SK-N-SH (cell line): ENCODE data around the gene HTT. TPM values are rescaled to one million over a fixed set of nuclear protein-coding genes. Genes with fewer than 3 reads are reported as not detected.

Source experiments
- CTCF ChIA-PET: fragments of 300-600, 350-600 bp; formaldehyde crosslinking; extraction: SDS; loops from one replicate; lab custom pipeline; 2021; lab: Yijun Ruan, JAX
- POLR2A ChIA-PET: fragments of 350-600 bp; sonication (Branson Sonifier 250); formaldehyde crosslinking; extraction: SDS; loops from one replicate; lab custom pipeline; 2020; ENCODE audit warnings: antibody characterized with exemption, inconsistent platforms; lab: Yijun Ruan, JAX
- DNase-seq: peaks from one replicate; pipeline ENCODE4 v3.0.0; 2012
- H2AFZ ChIP-seq: fragments of 200-600 bp; sonication (generic); 2 replicates; pipeline ENCODE4 v1.8.1; 2016; ENCODE audit warnings: antibody characterized with exemption, mild to moderate bottlenecking, low read depth
- H3F3A ChIP-seq: fragments of 200-600 bp; sonication (generic); replicated peaks from 2 replicates; pipeline ENCODE3; 2016; ENCODE audit warnings: antibody characterized with exemption, mild to moderate bottlenecking; ENCODE audit not compliant: insufficient read depth
- H3K27ac ChIP-seq, 2 experiments: fragments of 200-500 bp in 1 of 2; fragments of 200-600 bp in 1 of 2; sonication (Bioruptor generic) in 1 of 2; sonication (generic), shearing (Covaris generic) in 1 of 2; 2 replicates each; pipeline versions ENCODE4 v1.5.1 to v1.6.1; 2014 to 2016; ENCODE audit warnings: low read depth in 2 of 2, inconsistent platforms in 1 of 2, low read length in 1 of 2, mild to moderate bottlenecking in 1 of 2, mixed read lengths in 1 of 2
- H3K27me3 ChIP-seq: fragments of 200-600 bp; sonication (generic), shearing (Covaris generic); 2 replicates; pipeline ENCODE4 v1.6.1; 2016; ENCODE audit warnings: mixed run types; ENCODE audit not compliant: insufficient read depth
- H3K36me3 ChIP-seq, 2 experiments: fragments of 200-500 bp in 1 of 2; fragments of 200-600 bp in 1 of 2; sonication (Bioruptor generic) in 1 of 2; sonication (generic) in 1 of 2; replicated peaks in 1 of 2; 2 replicates each; pipeline versions ENCODE3 to v1.5.1; 2014 to 2016; ENCODE audit warnings: low read length in 1 of 2, mild to moderate bottlenecking in 1 of 2; ENCODE audit not compliant: insufficient read depth in 2 of 2, control insufficient read depth in 1 of 2
- H3K4me1 ChIP-seq, 2 experiments: fragments of 200-500 bp in 1 of 2; fragments of 200-600 bp in 1 of 2; sonication (Bioruptor generic) in 1 of 2; sonication (generic), shearing (Covaris generic) in 1 of 2; 2 replicates each; pipeline versions ENCODE4 v1.5.1 to v1.6.1; 2014 to 2016; ENCODE audit warnings: low read depth in 1 of 2, low read length in 1 of 2, mixed run types in 1 of 2; ENCODE audit not compliant: insufficient read depth in 2 of 2, control insufficient read depth in 1 of 2
- H3K4me2 ChIP-seq: fragments of 200-600 bp; sonication (generic), shearing (Covaris generic); 2 replicates; pipeline ENCODE4 v1.6.1; 2017; ENCODE audit warnings: mixed run types
- H3K4me3 ChIP-seq, 2 experiments: fragments of 200-500 bp in 1 of 2; fragments of 200-600 bp in 1 of 2; sonication (Bioruptor generic) in 1 of 2; sonication (generic), shearing (Covaris generic) in 1 of 2; 2 replicates each; pipeline versions ENCODE4 v1.5.1 to v1.8.1; 2014 to 2016; ENCODE audit warnings: low read depth in 2 of 2, inconsistent platforms in 1 of 2, low read length in 1 of 2, mild to moderate bottlenecking in 1 of 2, mixed read lengths in 1 of 2, moderate library complexity in 1 of 2
- H3K79me2 ChIP-seq: fragments of 200-600 bp; sonication (generic); 2 replicates; pipeline ENCODE4 v1.8.1; 2017; ENCODE audit warnings: mild to moderate bottlenecking; ENCODE audit not compliant: insufficient read depth
- H3K9ac ChIP-seq: fragments of 200-600 bp; sonication (generic); 2 replicates; pipeline ENCODE4 v1.6.1; 2017; ENCODE audit warnings: mixed run types
- H3K9me2 ChIP-seq: fragments of 200-600 bp; sonication (generic); 2 replicates; pipeline ENCODE4 v1.6.1; 2017; ENCODE audit warnings: mixed run types
- H3K9me3 ChIP-seq: fragments of 200-600 bp; sonication (generic); 2 replicates; pipeline ENCODE4 v1.6.1; 2017; ENCODE audit warnings: mixed run types, mild to moderate bottlenecking, moderate library complexity
- H4K20me1 ChIP-seq: fragments of 200-600 bp; sonication (generic); 2 replicates; pipeline ENCODE4 v1.6.1; 2017; ENCODE audit warnings: mild to moderate bottlenecking, mixed run types; ENCODE audit not compliant: insufficient read depth
- CTCF ChIP-seq: fragments of 200-600 bp; sonication (generic); IDR thresholded peaks from 2 replicates; pipeline ENCODE4 v1.6.1; 2017; ENCODE audit warnings: antibody characterized with exemption, mild to moderate bottlenecking, moderate library complexity
- FOSL2 ChIP-seq: IDR thresholded peaks from 2 replicates; pipeline ENCODE4 v1.4.0; 2012; ENCODE audit warnings: low read depth, mild to moderate bottlenecking, moderate library complexity, borderline replicate concordance
- FOXJ3 ChIP-seq: sonication (generic); formaldehyde crosslinking; IDR thresholded peaks from 2 replicates; pipeline ENCODE4 v1.5.1; 2020; ENCODE audit warnings: mild to moderate bottlenecking, missing genetic modification reagents
- GABPA ChIP-seq: IDR thresholded peaks from 2 replicates; pipeline ENCODE4 v1.4.0; 2012; ENCODE audit warnings: low read depth, mild to moderate bottlenecking
- GATA2 ChIP-seq: sonication (generic); formaldehyde crosslinking; IDR thresholded peaks from 2 replicates; pipeline ENCODE4 v1.5.0; 2020; ENCODE audit warnings: mild to moderate bottlenecking, missing genetic modification reagents
- IRF3 ChIP-seq: fragments of 150-350 bp; IDR thresholded peaks from 2 replicates; pipeline ENCODE4 v1.6.1; 2016; ENCODE audit warnings: mild to moderate bottlenecking, low read depth, low read length
- MAX ChIP-seq: IDR thresholded peaks from 2 replicates; pipeline ENCODE4 v1.4.0; 2012; ENCODE audit warnings: low read depth
- MEF2A ChIP-seq: IDR thresholded peaks from 2 replicates; pipeline ENCODE4 v1.4.0; 2012; ENCODE audit warnings: low read depth, borderline replicate concordance
- MXI1 ChIP-seq: IDR thresholded peaks from 2 replicates; pipeline ENCODE4 v1.6.1; 2012; ENCODE audit warnings: mild to moderate bottlenecking, low read depth, low read length, improper control_type of control experiment
- NFIC ChIP-seq: IDR thresholded peaks from 2 replicates; pipeline ENCODE4 v1.4.0; 2012; ENCODE audit warnings: borderline replicate concordance
- PBX3 ChIP-seq: IDR thresholded peaks from 2 replicates; pipeline ENCODE4; 2012
- POLR2AphosphoS5 ChIP-seq: IDR thresholded peaks from 2 replicates; pipeline ENCODE4 v1.6.1; 2012; ENCODE audit warnings: low read depth, low read length
- SIN3A ChIP-seq: IDR thresholded peaks from 2 replicates; pipeline ENCODE4 v1.6.1; 2012; ENCODE audit warnings: low read depth, mild to moderate bottlenecking, low read length, moderate library complexity, borderline replicate concordance
- SMC3 ChIP-seq: IDR thresholded peaks from 2 replicates; pipeline ENCODE4 v1.6.1; 2012; ENCODE audit warnings: low read depth, low read length, improper control_type of control experiment
- TAF1 ChIP-seq: IDR thresholded peaks from 2 replicates; pipeline ENCODE4 v1.6.1; 2012; ENCODE audit warnings: low read depth, mild to moderate bottlenecking, low read length, moderate library complexity, borderline replicate concordance
- USF1 ChIP-seq: IDR thresholded peaks from 2 replicates; pipeline ENCODE4 v1.4.0; 2012; ENCODE audit warnings: low read depth, borderline replicate concordance
- ZBTB33 ChIP-seq: IDR thresholded peaks from 2 replicates; pipeline ENCODE4 v1.4.0; 2012; ENCODE audit warnings: low read depth, borderline replicate concordance
- WGBS: methylation state at CpG from one replicate; pipeline ENCODE4 v1.1.6; 2017; ENCODE audit warnings: low lambda C conversion rate; 5-methylcytosine and 5-hydroxymethylcytosine counted together
- polyA plus RNA-seq, 3 experiments: library from polyadenylated mRNA; depleted of rRNA; stranded (reverse); fragments of >200 nt; gene quantifications; 2 replicates each; pipeline ENCODE4 v1.2.3, GENCODE V29; 2012

HTT gene
- polyA plus RNA-seq, 1 of the 3 experiments (the other 2 are of a cell fraction), result 11.3 TPM

- no peaks in the 10 kb centered on the region for H4K20me1 ChIP-seq
- CTCF ChIA-PET, result interaction anchor here (0.8 to 1.5 kb wide), 3 partner anchors 13 to 83 kb away, joined by 3 to 4 read pairs (median 3); no protein-coding TSS in a partner anchor
- no peak overlapping the region for H2AFZ ChIP-seq
- H3K36me3 ChIP-seq, result no peaks in the 10 kb centered on the region
- H3K27me3 ChIP-seq, result no peaks in the 10 kb centered on the region; the same call in 1 of the 2 replicates
- no peak overlapping the region for H3K4me3 ChIP-seq
- H3K4me2 ChIP-seq, result no peak overlapping the region
- no peaks in the 10 kb centered on the region for H3K4me1 ChIP-seq
- no peaks in the 10 kb centered on the region for H3F3A ChIP-seq
- H3K79me2 ChIP-seq, result no peaks in the 10 kb centered on the region
- POLR2A ChIA-PET, result no interaction called here
- H3K9ac ChIP-seq, result no peak overlapping the region
- no peaks in the 10 kb centered on the region; the same call in 1 of the 2 replicates for H3K9me3 ChIP-seq
- no peak for TF ChIP-seq MXI1
- no peak for TF ChIP-seq PBX3
- TF ChIP-seq USF1, result no peak
- no peak for TF ChIP-seq POLR2AphosphoS5
- TF ChIP-seq MEF2A, result no peak
- no peak for TF ChIP-seq ZBTB33
- TF ChIP-seq GATA2 (CRISPR knock-in tag), result no peak
- no peak for TF ChIP-seq TAF1
- no peak for TF ChIP-seq MAX
- no peak for TF ChIP-seq FOXJ3 (CRISPR knock-in tag)
- no peak for TF ChIP-seq SMC3
- TF ChIP-seq FOSL2, result no peak
- TF ChIP-seq IRF3, result no peak
- no peak for TF ChIP-seq CTCF
- no peak for TF ChIP-seq GABPA
- no peak for TF ChIP-seq NFIC
- TF ChIP-seq SIN3A, result no peak
- H3K9me2 ChIP-seq, result no peaks in the 10 kb centered on the region
- WGBS, result 60% methylated on average over 6 of the region's 6 CpGs
- DNase-seq, result no peak
- no peak overlapping the region for H3K27ac ChIP-seq
These were observed 13.5 kb upstream of the HTT start for GRCh38 chr4:3060946-3061345.
